Vagina (tissue), 2 donors: Measurements from ENCODE around the gene POLR2B.

ENCODE experiments used
- POLR2A ChIP-seq, 2 donors: fragments of 450-650 bp; IDR thresholded peaks; one replicate each; pipeline ENCODE4 v1.6.1; 2017; ENCODE audit warnings: antibody characterized with exemption in 2 of 2, mild to moderate bottlenecking in 2 of 2, moderate library complexity in 2 of 2
- POLR2AphosphoS5 ChIP-seq, 2 donors: sonication (generic); formaldehyde crosslinking; IDR thresholded peaks; one replicate each; pipeline ENCODE4 v1.9.0; 2017; ENCODE audit warnings: antibody characterized with exemption in 2 of 2, mild to moderate bottlenecking in 2 of 2, low read depth in 1 of 2; ENCODE audit not compliant: insufficient read depth in 1 of 2
- TF ChIP-seq, protein P1 (sequence below), 3 experiments: fragments of 450-650 bp in 2 of 3; fragments of 200-600 bp in 1 of 3; sonication (generic) in 1 of 3; IDR thresholded peaks; one replicate each; pipeline ENCODE4 v1.5.1; 2017 to 2019; ENCODE audit warnings: antibody characterized with exemption in 3 of 3, mild to moderate bottlenecking in 2 of 3, moderate library complexity in 2 of 3

DNA sequence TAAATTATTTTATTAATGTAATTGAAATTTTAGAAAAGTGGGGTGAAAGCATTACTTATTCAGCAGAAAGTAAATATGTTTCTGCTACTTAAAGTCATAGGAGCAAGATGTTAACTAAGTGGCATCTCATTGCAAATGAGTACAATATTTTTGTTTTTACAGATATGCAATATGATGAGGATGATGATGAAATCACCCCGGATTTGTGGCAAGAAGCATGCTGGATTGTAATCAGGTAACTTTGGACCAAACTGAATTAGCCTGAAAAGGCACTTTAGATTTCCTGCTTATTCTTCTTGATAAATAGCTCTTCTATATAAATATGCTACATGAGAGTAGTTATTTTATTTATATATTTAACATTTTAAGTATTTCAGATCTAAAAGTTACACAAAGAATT is 7.5 kb downstream of the POLR2B start:
- TF ChIP-seq, protein P1, sequence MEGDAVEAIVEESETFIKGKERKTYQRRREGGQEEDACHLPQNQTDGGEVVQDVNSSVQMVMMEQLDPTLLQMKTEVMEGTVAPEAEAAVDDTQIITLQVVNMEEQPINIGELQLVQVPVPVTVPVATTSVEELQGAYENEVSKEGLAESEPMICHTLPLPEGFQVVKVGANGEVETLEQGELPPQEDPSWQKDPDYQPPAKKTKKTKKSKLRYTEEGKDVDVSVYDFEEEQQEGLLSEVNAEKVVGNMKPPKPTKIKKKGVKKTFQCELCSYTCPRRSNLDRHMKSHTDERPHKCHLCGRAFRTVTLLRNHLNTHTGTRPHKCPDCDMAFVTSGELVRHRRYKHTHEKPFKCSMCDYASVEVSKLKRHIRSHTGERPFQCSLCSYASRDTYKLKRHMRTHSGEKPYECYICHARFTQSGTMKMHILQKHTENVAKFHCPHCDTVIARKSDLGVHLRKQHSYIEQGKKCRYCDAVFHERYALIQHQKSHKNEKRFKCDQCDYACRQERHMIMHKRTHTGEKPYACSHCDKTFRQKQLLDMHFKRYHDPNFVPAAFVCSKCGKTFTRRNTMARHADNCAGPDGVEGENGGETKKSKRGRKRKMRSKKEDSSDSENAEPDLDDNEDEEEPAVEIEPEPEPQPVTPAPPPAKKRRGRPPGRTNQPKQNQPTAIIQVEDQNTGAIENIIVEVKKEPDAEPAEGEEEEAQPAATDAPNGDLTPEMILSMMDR (IDR thresholded peaks at IDR 0.05), result no peak
- TF ChIP-seq POLR2AphosphoS5 (IDR thresholded peaks at IDR 0.05; ENCODE audit: insufficient read depth in 1 of 2, low read depth in 1 of 2) (no peak), POLR2A (IDR thresholded peaks at IDR 0.05) (no peak)
